HepG2 (cell line): ENCODE data around the gene PCDHGA5. TPM values are rescaled to one million over a fixed set of nuclear protein-coding genes. Genes with fewer than 3 reads are reported as not detected.

ENCODE experiments used
- CBX1 ChIP-seq: IDR thresholded peaks from one replicate; pipeline ENCODE4 v1.6.1; 2016; ENCODE audit warnings: antibody characterized with exemption, low read depth
- EED ChIP-seq: sonication (generic); formaldehyde crosslinking; IDR thresholded peaks from 2 replicates; pipeline ENCODE4 v1.5.0; 2020; ENCODE audit warnings: mild to moderate bottlenecking, missing genetic modification reagents
- FOXK2 ChIP-seq: fragments of 450-650 bp; IDR thresholded peaks from 2 replicates; pipeline ENCODE4 v1.6.1; 2016
- MBD4 ChIP-seq: IDR thresholded peaks from 2 replicates; pipeline ENCODE4 v1.6.1; 2012; ENCODE audit warnings: low read length, inconsistent platforms, borderline replicate concordance
- NFE2L1 ChIP-seq: sonication (generic); formaldehyde crosslinking; IDR thresholded peaks from 2 replicates; pipeline ENCODE4 v1.4.0; 2020; ENCODE audit warnings: missing genetic modification reagents, mild to moderate bottlenecking, borderline replicate concordance
- PHF8 ChIP-seq: sonication (generic); formaldehyde crosslinking; IDR thresholded peaks from 2 replicates; pipeline ENCODE4 v1.5.0; 2020; ENCODE audit warnings: missing genetic modification reagents
- PRPF4 ChIP-seq: fragments of 200-400 bp; formaldehyde crosslinking; IDR thresholded peaks from 2 replicates; pipeline ENCODE4 v1.6.1; 2016; ENCODE audit warnings: low read length, low read depth; ENCODE audit not compliant: poor library complexity, severe bottlenecking
- TAF1 ChIP-seq: sonication (generic); formaldehyde crosslinking; IDR thresholded peaks from 2 replicates; pipeline ENCODE4 v1.4.0; 2020; ENCODE audit warnings: missing genetic modification reagents
- TEAD2 ChIP-seq: sonication (generic); formaldehyde crosslinking; IDR thresholded peaks from 2 replicates; pipeline ENCODE4 v1.9.0; 2021; ENCODE audit warnings: missing genetic modification reagents
- TRIM24 ChIP-seq: sonication (generic); formaldehyde crosslinking; IDR thresholded peaks from 2 replicates; pipeline ENCODE4 v1.8.0; 2022; ENCODE audit warnings: mild to moderate bottlenecking, missing genetic modification reagents
- ZBTB1 ChIP-seq: sonication (generic); formaldehyde crosslinking; IDR thresholded peaks from 2 replicates; pipeline ENCODE4 v1.4.0; 2020; ENCODE audit warnings: missing genetic modification reagents, borderline replicate concordance
- ZFX ChIP-seq: sonication (generic); formaldehyde crosslinking; IDR thresholded peaks from 2 replicates; pipeline ENCODE4 v1.4.0; 2020; ENCODE audit warnings: mild to moderate bottlenecking, low read depth, missing genetic modification reagents, moderate library complexity
- ZNF432 ChIP-seq: sonication (generic); formaldehyde crosslinking; IDR thresholded peaks from 2 replicates; pipeline ENCODE4 v1.5.0; 2020; ENCODE audit warnings: missing genetic modification reagents, mild to moderate bottlenecking, borderline replicate concordance
- ZNF547 ChIP-seq: sonication (generic); formaldehyde crosslinking; IDR thresholded peaks from 2 replicates; pipeline ENCODE4 v1.5.1; 2020; ENCODE audit warnings: mild to moderate bottlenecking, missing genetic modification reagents
- ZNF556 ChIP-seq: sonication (generic); formaldehyde crosslinking; IDR thresholded peaks from 2 replicates; pipeline ENCODE4 v1.4.0; 2020; ENCODE audit warnings: mild to moderate bottlenecking, missing genetic modification reagents, borderline replicate concordance
- ZNF619 ChIP-seq: sonication (generic); formaldehyde crosslinking; IDR thresholded peaks from 2 replicates; pipeline ENCODE4 v1.4.0; 2020; ENCODE audit warnings: mild to moderate bottlenecking, missing genetic modification reagents
- ZNF720 ChIP-seq: sonication (generic); formaldehyde crosslinking; IDR thresholded peaks from 2 replicates; pipeline ENCODE4 v1.4.0; 2020; ENCODE audit warnings: missing genetic modification reagents
- ZSCAN9 ChIP-seq: IDR thresholded peaks from 2 replicates; pipeline ENCODE4 v1.6.1; 2016; ENCODE audit warnings: borderline replicate concordance
- polyA plus RNA-seq, 8 experiments: library from polyadenylated mRNA; depleted of rRNA in 3 of 8; stranded (reverse) in 7 of 8; unstranded in 1 of 8; fragments of >200 nt; fragmentation: Illumina TruSeq in 4 of 8; extraction: Trizol in 4 of 8; gene quantifications; 2 replicates each; pipeline versions ENCODE4 v1.2.1 to v1.2.3, GENCODE V29; 2011 to 2016; ENCODE audit warnings: low read depth in 4 of 8, missing spikeins in 1 of 8, mixed read lengths in 1 of 8; ENCODE audit not compliant: insufficient read depth in 1 of 8
- total RNA-seq, 5 experiments: library from RNA; depleted of rRNA; stranded (reverse); fragments of >200 nt; fragmentation: Illumina TruSeq; extraction: Trizol; gene quantifications; 2 replicates each; pipeline ENCODE4 v1.2.3, GENCODE V29; 2016; ENCODE audit warnings: low read depth in 1 of 5
- TF ChIP-seq, protein P1 (sequence below): sonication (generic); formaldehyde crosslinking; IDR thresholded peaks from 2 replicates; pipeline ENCODE4 v1.5.0; 2020; ENCODE audit warnings: mild to moderate bottlenecking, missing genetic modification reagents, moderate library complexity
- TF ChIP-seq, protein P2 (sequence below): sonication (generic); IDR thresholded peaks from 2 replicates; pipeline ENCODE4 v1.6.1; 2016; ENCODE audit warnings: low read depth, borderline replicate concordance
- TF ChIP-seq, protein P3 (sequence below): sonication (generic); formaldehyde crosslinking; IDR thresholded peaks from 2 replicates; pipeline ENCODE4 v1.4.0; 2020; ENCODE audit warnings: missing genetic modification reagents, borderline replicate concordance
- TF ChIP-seq, protein P4 (sequence below): sonication (generic); formaldehyde crosslinking; IDR thresholded peaks from 2 replicates; pipeline ENCODE4 v1.8.0; 2022; ENCODE audit warnings: low read depth, missing genetic modification reagents
- TF ChIP-seq, protein P5 (sequence below): IDR thresholded peaks from 2 replicates; pipeline ENCODE4 v1.6.1; 2012; ENCODE audit warnings: inconsistent platforms

PCDHGA5 gene
- total and polyA plus RNA-seq, 2 of the 13 experiments (the other 11 are each of a cell fraction or from before 2014, with no cell fraction given): 0.27 to 0.32 TPM

DNA sequence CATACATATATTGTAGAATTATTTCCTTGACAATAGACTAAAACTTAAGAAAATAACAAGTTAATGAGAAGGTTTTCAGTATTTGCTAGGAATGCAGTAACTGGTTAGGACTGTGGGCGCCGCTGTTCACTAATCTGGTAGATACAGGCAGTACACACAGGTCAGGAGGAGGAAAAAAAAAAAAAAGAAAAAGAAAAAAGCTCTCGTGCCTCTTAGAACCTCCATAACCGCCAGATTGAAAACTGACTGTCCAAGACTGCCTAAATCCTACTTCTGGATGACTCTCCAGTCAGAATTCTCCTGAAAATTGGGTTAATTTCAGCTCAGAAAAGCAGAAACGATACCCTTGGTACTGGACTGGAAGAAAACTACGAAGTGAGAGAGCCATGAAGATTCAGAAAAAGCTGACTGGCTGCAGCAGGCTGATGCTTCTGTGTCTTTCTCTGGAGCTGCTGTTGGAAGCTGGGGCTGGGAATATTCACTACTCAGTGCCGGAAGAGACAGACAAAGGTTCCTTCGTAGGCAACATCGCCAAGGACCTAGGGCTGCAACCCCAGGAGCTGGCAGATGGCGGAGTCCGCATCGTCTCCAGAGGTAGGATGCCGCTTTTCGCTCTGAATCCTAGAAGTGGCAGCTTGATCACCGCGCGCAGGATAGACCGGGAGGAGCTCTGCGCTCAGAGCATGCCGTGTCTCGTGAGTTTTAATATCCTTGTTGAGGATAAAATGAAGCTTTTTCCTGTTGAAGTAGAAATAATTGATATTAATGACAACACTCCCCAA lies 33.5 kb upstream of the PCDHGA5 start, which contains the start of gene PCDHGA1 (continued):
- TF ChIP-seq, protein P1, sequence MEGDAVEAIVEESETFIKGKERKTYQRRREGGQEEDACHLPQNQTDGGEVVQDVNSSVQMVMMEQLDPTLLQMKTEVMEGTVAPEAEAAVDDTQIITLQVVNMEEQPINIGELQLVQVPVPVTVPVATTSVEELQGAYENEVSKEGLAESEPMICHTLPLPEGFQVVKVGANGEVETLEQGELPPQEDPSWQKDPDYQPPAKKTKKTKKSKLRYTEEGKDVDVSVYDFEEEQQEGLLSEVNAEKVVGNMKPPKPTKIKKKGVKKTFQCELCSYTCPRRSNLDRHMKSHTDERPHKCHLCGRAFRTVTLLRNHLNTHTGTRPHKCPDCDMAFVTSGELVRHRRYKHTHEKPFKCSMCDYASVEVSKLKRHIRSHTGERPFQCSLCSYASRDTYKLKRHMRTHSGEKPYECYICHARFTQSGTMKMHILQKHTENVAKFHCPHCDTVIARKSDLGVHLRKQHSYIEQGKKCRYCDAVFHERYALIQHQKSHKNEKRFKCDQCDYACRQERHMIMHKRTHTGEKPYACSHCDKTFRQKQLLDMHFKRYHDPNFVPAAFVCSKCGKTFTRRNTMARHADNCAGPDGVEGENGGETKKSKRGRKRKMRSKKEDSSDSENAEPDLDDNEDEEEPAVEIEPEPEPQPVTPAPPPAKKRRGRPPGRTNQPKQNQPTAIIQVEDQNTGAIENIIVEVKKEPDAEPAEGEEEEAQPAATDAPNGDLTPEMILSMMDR (CRISPR knock-in tag): peak; percentile 58
- TF ChIP-seq ZNF547: no peak
- TF ChIP-seq ZNF720 (CRISPR knock-in tag): no peak
- TF ChIP-seq, protein P2, sequence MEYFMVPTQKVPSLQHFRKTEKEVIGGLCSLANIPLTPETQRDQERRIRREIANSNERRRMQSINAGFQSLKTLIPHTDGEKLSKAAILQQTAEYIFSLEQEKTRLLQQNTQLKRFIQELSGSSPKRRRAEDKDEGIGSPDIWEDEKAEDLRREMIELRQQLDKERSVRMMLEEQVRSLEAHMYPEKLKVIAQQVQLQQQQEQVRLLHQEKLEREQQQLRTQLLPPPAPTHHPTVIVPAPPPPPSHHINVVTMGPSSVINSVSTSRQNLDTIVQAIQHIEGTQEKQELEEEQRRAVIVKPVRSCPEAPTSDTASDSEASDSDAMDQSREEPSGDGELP: no peak
- TF ChIP-seq NFE2L1: no peak
- no peak for TF ChIP-seq PHF8 (CRISPR knock-in tag)
- peak; percentile 21; the same call in 1 of the 2 replicates for TF ChIP-seq ZNF556
- TF ChIP-seq PRPF4: no peak
- no peak for TF ChIP-seq ZBTB1 (CRISPR knock-in tag)
- TF ChIP-seq ZNF432: no peak
- peak; percentile 23 for TF ChIP-seq CBX1
- TF ChIP-seq ZNF619 (CRISPR knock-in tag): no peak
- TF ChIP-seq, protein P3, sequence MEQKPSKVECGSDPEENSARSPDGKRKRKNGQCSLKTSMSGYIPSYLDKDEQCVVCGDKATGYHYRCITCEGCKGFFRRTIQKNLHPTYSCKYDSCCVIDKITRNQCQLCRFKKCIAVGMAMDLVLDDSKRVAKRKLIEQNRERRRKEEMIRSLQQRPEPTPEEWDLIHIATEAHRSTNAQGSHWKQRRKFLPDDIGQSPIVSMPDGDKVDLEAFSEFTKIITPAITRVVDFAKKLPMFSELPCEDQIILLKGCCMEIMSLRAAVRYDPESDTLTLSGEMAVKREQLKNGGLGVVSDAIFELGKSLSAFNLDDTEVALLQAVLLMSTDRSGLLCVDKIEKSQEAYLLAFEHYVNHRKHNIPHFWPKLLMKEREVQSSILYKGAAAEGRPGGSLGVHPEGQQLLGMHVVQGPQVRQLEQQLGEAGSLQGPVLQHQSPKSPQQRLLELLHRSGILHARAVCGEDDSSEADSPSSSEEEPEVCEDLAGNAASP: no peak
- no peak for TF ChIP-seq TEAD2
- no peak for TF ChIP-seq EED (CRISPR knock-in tag)
- no peak for TF ChIP-seq TAF1 (CRISPR knock-in tag)
- no peak for TF ChIP-seq TRIM24 (CRISPR knock-in tag)
- TF ChIP-seq FOXK2: no peak
- no peak for TF ChIP-seq MBD4
- TF ChIP-seq, protein P4, sequence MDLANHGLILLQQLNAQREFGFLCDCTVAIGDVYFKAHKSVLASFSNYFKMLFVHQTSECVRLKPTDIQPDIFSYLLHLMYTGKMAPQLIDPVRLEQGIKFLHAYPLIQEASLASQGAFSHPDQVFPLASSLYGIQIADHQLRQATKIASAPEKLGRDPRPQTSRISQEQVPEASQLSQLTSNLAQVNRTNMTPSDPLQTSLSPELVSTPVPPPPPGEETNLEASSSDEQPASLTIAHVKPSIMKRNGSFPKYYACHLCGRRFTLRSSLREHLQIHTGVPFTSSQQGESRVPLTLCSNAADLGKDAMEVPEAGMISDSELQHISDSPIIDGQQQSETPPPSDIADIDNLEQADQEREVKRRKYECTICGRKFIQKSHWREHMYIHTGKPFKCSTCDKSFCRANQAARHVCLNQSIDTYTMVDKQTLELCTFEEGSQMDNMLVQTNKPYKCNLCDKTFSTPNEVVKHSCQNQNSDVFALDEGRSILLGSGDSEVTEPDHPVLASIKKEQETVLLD (CRISPR knock-in tag): no peak
- TF ChIP-seq, protein P5, sequence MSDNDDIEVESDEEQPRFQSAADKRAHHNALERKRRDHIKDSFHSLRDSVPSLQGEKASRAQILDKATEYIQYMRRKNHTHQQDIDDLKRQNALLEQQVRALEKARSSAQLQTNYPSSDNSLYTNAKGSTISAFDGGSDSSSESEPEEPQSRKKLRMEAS: peak; percentile 49; the same call in 1 of the 2 replicates
- TF ChIP-seq ZSCAN9 (CRISPR knock-in tag): no peak
- no peak for TF ChIP-seq ZFX (CRISPR knock-in tag)
